NCI-H774 (cell line): ENCODE measurements around the gene SLC9A3.

Experiments
- DNase-seq: peaks from one replicate; lab custom pipeline; 2025; lab: John Stamatoyannopoulos, UW

SLC9A3 gene

GRCh38 chr5:538271-538771, 14.1 kb upstream of the SLC9A3 start:
- no peak for DNase-seq

- DNase-seq = no peak
Observed at GRCh38 chr5:537621-538071, 13.4 kb upstream of the SLC9A3 start.

GRCh38 chr5:537098-537497, 12.8 kb upstream of the SLC9A3 start:
- DNase-seq = no peak

GRCh38 chr5:535846-536698, 11.8 kb upstream of the SLC9A3 start:
- no peak for DNase-seq

- no peak for DNase-seq
Observed at GRCh38 chr5:534743-535671, 10.8 kb upstream of the SLC9A3 start.

GRCh38 chr5:533955-534742, 9.9 kb upstream of the SLC9A3 start:
- no peak for DNase-seq

GRCh38 chr5:533243-533954, 9.2 kb upstream of the SLC9A3 start:
- DNase-seq = no peak

- no peak for DNase-seq
Observed at GRCh38 chr5:532521-533242, 8.4 kb upstream of the SLC9A3 start.

- no peak for DNase-seq
Observed at GRCh38 chr5:531749-532315, 7.6 kb upstream of the SLC9A3 start.

GRCh38 chr5:531101-531748, 7.0 kb upstream of the SLC9A3 start:
- DNase-seq = no peak

GRCh38 chr5:530001-530955, 6.0 kb upstream of the SLC9A3 start:
- no peak for DNase-seq

- DNase-seq = no peak
Observed at GRCh38 chr5:528629-529511, 4.6 kb upstream of the SLC9A3 start.

GRCh38 chr5:527646-528628, 3.7 kb upstream of the SLC9A3 start:
- no peak for DNase-seq

GRCh38 chr5:526456-527088, 2.3 kb upstream of the SLC9A3 start:
- no peak for DNase-seq

GRCh38 chr5:525916-526315, 1.7 kb upstream of the SLC9A3 start:
- DNase-seq = no peak
